Measurements from ENCODE around the gene WWOX. TPM values are rescaled to one million over a fixed set of nuclear protein-coding genes. Genes with fewer than 3 reads are reported as not detected.

Gene WWOX
- total and polyA plus RNA-seq, 2 of the 13 experiments (the other 11 are each of a cell fraction or from before 2014, with no cell fraction given): 9.1 to 37.4 TPM

DNA sequence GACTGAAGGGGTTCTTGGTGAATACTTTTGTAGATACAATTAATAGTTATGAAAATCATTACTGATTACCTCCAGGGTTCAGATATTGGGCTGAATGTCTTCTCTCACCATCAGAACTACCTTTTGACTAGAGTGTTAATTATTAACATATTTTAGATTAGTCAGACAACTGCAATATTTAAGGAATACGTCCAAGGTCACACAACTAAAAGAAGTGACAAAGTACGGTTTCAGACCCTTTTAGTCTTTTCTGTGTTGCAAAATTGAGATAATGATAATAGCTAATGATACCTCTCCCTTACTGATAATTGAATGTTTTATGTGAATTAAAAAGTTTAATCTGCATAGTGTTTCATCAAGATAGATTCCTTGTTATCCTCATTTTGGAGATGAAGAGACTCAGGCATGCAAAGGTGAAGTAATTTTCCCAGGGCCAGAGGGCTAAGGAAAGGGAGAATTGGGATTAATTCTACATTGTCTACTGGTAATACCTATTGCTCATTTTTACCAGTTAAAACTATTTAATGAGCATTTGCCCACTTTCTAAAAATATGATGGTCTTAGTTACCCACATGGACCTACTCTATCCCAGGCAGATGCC, 107.3 kb downstream of the WWOX start (continued):
- TF ChIP-seq CENPX (CRISPR knock-in tag; IDR thresholded peaks at IDR 0.05) (no peak), ZBTB38 (CRISPR knock-in tag; IDR thresholded peaks at IDR 0.05) (no peak), ZBTB8A (CRISPR knock-in tag; IDR thresholded peaks at IDR 0.05; ENCODE audit: borderline replicate concordance, low read depth) (no peak), ZBTB21 (CRISPR knock-in tag; IDR thresholded peaks at IDR 0.05) (no peak), SKI (IDR thresholded peaks at IDR 0.05; ENCODE audit: partially characterized antibody) (no peak), RXRA (CRISPR knock-in tag; IDR thresholded peaks at IDR 0.05) (no peak), SNAPC4 (CRISPR knock-in tag; IDR thresholded peaks at IDR 0.05) (no peak), NRL (CRISPR knock-in tag; IDR thresholded peaks at IDR 0.05; ENCODE audit: borderline replicate concordance) (no peak), ZBTB34 (CRISPR knock-in tag; IDR thresholded peaks at IDR 0.05) (no peak), ZNF382 (CRISPR knock-in tag; IDR thresholded peaks at IDR 0.05; ENCODE audit: borderline replicate concordance) (no peak), ZSCAN25 (CRISPR knock-in tag; IDR thresholded peaks at IDR 0.05) (no peak), CREB1 (IDR thresholded peaks at IDR 0.05) (no peak), CREB1 (CRISPR knock-in tag; IDR thresholded peaks at IDR 0.05) (peak; percentile 63), KLF6 (CRISPR knock-in tag; IDR thresholded peaks at IDR 0.05) (no peak), ZNF7 (CRISPR knock-in tag; IDR thresholded peaks at IDR 0.05) (no peak), POGZ (CRISPR knock-in tag; IDR thresholded peaks at IDR 0.05) (peak; percentile 36; the same call in 1 of the 2 replicates), CHD4 (IDR thresholded peaks at IDR 0.05; ENCODE audit: borderline replicate concordance, low read length) (peak; percentile 54; the same call in 1 of the 2 replicates), TBX3 (IDR thresholded peaks at IDR 0.05; ENCODE audit: borderline replicate concordance) (no peak), KDM2A (CRISPR knock-in tag; IDR thresholded peaks at IDR 0.05; ENCODE audit: borderline replicate concordance, low read depth) (no peak)
- TF ChIP-seq, protein P1, sequence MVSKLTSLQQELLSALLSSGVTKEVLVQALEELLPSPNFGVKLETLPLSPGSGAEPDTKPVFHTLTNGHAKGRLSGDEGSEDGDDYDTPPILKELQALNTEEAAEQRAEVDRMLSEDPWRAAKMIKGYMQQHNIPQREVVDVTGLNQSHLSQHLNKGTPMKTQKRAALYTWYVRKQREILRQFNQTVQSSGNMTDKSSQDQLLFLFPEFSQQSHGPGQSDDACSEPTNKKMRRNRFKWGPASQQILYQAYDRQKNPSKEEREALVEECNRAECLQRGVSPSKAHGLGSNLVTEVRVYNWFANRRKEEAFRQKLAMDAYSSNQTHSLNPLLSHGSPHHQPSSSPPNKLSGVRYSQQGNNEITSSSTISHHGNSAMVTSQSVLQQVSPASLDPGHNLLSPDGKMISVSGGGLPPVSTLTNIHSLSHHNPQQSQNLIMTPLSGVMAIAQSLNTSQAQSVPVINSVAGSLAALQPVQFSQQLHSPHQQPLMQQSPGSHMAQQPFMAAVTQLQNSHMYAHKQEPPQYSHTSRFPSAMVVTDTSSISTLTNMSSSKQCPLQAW (CRISPR knock-in tag; IDR thresholded peaks at IDR 0.05): no peak
